Dedifferentiated amniotic fluid mesenchymal stem cell (primary cell): ENCODE data around the gene NPAS2.

Source experiments
- DNase-seq: peaks from one replicate; pipeline ENCODE4 v3.0.0-alpha.2; 2016; ENCODE audit errors: extremely low spot score

The NPAS2 gene

GRCh38 chr2:100965596-100965995 is 145.7 kb downstream of the NPAS2 start:
- no peak for DNase-seq

GRCh38 chr2:100967716-100968115 is 147.8 kb downstream of the NPAS2 start:
- no peak for DNase-seq

GRCh38 chr2:100968146-100969145 is 148.5 kb downstream of the NPAS2 start:
- no peak for DNase-seq

GRCh38 chr2:100969998-100970397 is 150.1 kb downstream of the NPAS2 start:
- DNase-seq = no peak

GRCh38 chr2:100971221-100971620 is 151.3 kb downstream of the NPAS2 start:
- no peak for DNase-seq

GRCh38 chr2:100972452-100972851 is 152.5 kb downstream of the NPAS2 start:
- no peak for DNase-seq

GRCh38 chr2:100974712-100975520 is 155.0 kb downstream of the NPAS2 start:
- DNase-seq = no peak

- no peak for DNase-seq
Measured at GRCh38 chr2:100975521-100975785, 155.5 kb downstream of the NPAS2 start.

- DNase-seq = no peak
Measured at GRCh38 chr2:100976061-100976460, 156.1 kb downstream of the NPAS2 start.

- DNase-seq = no peak
Measured at GRCh38 chr2:100976645-100977391, 156.9 kb downstream of the NPAS2 start.

- DNase-seq = no peak
Measured at GRCh38 chr2:100977511-100977910, 157.6 kb downstream of the NPAS2 start.

GRCh38 chr2:100978582-100979191 is 158.7 kb downstream of the NPAS2 start:
- peak; percentile 26 for DNase-seq

- DNase-seq = no peak
Measured at GRCh38 chr2:100980046-100980445, 160.1 kb downstream of the NPAS2 start.

GRCh38 chr2:100981011-100981410 is 161.1 kb downstream of the NPAS2 start:
- no peak for DNase-seq

GRCh38 chr2:100982431-100982861 is 162.5 kb downstream of the NPAS2 start:
- DNase-seq = no peak

GRCh38 chr2:100983201-100983600 is 163.3 kb downstream of the NPAS2 start:
- no peak for DNase-seq

GRCh38 chr2:100983684-100984310 is 163.9 kb downstream of the NPAS2 start:
- DNase-seq = no peak

GRCh38 chr2:100984892-100985307 is 165.0 kb downstream of the NPAS2 start:
- peak; percentile 64 for DNase-seq

- DNase-seq = no peak
Measured at GRCh38 chr2:100986157-100986556, 166.2 kb downstream of the NPAS2 start.

- DNase-seq = no peak
Measured at GRCh38 chr2:100987536-100987935, 167.6 kb downstream of the NPAS2 start.

GRCh38 chr2:100987974-100988373 is 168.0 kb downstream of the NPAS2 start:
- no peak for DNase-seq
